Endometrial microvascular endothelial cells (primary cell): ENCODE measurements around the gene FAM186B. TPM values are rescaled to one million over a fixed set of nuclear protein-coding genes. Genes with fewer than 3 reads are reported as not detected.

ENCODE experiments used
- in situ Hi-C: cut with HindIII; loops from 2 replicates; pipeline ENCODE4 v1.10.0; 2017; ENCODE audit warnings: low sequenced_read_pairs, low pct_unique_long_range_greater_than_20kb; ENCODE audit errors: inconsistent ontology term
- total RNA-seq: library from RNA; depleted of rRNA; stranded (reverse); fragments of >200 nt; gene quantifications from one replicate; pipeline ENCODE4 v1.2.3, GENCODE V29; 2015; ENCODE audit errors: inconsistent ontology term

Gene FAM186B
- total RNA-seq, 1 donor from 2014 or later, result not detected

DNA sequence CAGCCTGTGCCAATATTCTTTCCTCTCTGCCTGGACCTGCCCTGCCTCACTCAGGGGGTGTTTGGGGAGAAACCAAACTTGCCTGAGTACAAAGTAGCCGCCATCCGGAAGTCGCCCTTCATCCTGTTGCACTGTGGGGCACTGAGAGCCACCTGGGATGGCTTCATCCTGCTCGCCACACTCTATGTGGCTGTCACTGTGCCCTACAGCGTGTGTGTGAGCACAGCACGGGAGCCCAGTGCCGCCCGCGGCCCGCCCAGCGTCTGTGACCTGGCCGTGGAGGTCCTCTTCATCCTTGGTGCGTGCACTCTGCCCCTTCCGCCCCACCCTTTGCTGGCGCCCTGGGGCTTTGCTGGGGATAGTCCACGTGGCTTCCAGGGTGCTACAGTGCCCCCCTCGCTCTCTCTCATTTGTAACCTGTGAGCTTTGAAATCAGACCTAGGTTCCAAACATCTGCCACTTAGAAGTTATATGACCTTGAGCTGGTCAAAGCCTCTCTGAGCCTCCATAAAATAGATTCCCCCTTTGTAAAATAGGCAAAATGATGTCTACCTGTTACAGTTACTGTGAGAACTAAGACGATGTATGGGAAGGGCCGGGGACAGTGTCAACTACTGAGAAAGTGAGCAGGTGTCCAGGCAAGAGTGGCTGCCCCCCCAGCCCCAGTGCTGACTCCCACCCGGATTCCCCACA is 62.1 kb downstream of the FAM186B start:
- in situ Hi-C loops, result no loop called here

DNA sequence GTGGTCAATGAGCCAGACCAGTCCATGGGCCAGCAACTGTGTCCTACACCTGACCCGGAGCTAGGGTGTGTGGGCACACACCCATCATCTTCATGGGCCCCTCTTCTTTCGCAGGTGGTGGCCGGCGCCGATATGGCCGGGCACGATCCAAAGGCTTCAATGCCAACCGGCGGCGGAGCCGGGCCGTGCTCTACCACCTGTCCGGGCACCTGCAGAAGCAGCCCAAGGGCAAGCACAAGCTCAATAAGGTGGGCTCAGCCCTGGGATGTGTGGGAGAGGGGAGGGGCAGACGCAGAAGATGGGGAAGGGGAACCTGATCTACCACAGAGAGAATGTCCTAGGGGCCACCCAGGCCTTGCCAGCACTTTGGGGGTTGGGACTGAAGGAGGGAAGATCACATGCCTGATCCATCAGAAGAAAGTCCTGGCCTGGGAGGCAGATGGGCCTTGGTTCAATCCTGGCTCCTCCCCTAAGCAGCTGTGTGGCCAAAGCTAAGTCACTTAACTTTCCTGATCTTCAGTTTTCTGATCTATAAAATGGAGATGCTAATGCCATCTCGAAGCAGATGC is 62.8 kb downstream of the FAM186B start:
- in situ Hi-C loops, result no loop called here

DNA sequence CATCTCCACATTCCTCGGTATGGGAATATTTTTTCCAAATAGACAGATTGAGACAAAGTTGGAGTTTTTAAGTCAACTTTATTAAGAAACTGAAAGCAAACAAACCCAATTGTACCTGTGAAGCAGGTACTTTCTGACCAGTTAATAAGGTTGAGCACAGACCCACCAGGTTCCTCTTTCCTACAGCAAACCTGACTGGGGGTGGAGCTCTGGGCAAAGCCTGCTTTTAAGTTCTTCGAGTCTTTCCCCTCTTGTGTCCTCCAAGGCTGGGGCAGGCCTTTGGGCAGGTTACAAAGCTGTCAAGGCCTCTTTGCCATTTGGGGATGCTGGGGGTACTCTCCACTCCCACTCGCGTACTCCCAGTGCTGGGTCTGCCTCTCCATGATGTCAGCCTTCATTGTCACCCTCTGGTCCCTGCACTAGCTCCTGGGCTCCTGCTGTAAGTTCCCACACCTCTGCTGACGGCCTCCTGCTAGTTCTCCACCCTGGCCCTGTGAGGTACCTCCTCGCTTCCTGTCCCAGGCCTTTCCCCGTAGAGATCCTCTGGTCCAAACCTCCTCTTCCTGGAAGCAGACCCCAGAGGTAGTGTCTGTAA is 63.4 kb downstream of the FAM186B start:
- in situ Hi-C loops, result no loop called here

DNA sequence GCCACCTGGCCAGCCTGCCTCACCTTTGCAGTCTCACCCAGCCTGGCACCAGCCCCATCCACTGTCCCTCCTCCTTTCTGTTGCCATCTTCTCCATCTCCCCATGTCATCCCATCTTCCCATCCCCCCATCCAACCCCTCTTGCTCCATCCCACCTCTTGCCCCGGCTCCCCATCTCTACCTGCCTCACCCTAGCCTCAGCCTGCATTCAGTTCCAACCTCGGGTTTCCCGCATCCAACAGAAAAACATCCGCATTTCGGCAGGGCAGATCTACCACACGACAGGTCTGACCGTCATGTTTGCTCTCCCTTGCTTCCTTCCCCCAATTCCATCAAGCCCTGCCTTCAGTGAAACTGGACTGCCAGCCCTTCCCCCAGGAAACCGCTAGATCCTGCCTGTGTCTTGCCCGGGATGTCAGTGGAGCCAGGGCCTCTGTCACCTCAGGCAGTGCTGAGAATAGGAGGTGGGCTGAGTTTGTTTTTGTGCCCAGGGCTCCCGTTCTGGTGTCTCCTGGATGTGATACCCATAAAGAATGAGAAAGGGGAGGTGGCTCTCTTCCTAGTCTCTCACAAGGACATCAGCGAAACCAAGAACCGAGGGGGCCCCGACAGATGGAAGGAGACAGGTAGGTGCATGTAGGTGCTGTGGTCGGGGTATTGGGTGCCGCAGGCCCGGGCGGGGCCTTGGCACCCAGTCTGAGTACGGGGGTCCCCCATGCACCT is 64.1 kb downstream of the FAM186B start:
- in situ Hi-C loops, result no loop called here

DNA sequence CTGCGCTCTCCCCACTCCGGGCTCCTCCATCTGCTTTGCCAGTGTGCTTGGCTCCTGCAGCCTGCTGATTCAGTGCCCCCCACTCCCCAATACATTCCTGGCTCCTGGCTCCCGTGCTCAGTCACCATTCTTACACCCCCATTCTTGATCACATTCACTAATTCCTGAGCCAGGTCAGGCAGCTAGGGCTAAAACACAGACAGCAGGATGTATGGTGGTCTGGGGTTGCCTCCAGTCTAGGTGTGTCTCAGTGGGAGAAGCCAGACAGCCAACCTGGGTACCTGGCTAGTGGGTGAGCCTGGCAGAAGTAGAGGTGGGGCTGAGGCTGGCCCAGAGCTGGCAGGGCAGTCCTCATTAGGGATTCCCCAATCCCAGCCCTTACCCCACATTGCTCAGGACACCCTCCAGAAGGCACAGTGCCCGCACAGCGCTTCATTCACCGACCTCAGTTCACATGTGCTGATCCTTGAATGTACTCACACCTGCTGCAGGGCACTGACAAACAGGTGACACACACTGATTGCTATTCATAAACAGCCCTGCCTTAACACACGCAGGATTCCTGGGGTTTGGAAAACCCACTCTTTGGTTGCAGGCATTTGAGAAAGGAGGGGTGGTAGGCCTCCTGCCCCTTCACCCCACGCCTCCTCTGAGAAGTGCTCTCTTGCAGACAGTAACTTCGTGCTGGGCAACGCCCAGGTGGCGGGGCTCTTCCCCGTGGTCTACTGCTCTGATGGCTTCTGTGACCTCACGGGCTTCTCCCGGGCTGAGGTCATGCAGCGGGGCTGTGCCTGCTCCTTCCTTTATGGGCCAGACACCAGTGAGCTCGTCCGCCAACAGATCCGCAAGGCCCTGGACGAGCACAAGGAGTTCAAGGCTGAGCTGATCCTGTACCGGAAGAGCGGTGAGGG is 65.0 kb downstream of the FAM186B start:
- in situ Hi-C loops, result no loop called here

DNA sequence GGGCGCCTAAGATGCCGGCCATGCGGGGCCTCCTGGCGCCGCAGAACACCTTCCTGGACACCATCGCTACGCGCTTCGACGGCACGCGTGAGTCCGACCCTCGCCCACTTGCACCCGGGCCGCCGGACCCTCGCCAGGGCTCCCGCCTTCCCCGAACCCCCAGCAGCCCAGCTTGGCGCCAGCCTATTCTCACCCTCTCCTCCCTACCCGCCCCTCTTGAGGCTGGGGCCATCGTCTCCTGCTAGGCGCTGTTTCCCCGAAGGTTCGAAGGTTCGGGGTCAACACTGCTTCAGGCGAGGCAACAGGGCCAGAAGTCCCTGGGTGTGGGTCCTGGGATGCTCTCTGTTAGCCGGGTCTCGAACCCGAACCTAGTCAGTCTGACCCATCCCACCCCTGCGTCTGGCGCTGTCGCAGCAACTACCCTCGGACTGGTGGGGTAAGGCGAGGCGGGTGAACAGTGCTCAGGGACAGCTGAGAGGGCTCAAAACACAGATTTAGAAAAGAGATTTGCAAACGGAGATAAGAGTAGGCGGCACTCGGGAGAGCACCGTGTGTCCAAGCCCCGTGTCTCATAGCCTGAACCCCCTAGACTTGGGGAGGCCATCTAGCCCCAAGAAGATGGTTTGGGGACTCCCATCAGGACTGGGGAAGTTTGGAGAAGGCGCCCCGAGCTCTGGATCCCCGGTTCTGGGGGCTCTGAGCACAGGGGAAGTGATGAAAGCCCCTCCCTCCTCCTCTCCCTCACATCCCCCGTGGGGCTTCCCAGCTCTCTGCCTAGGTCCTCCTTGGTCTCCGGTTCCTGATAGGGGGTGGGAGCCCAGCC is 65.8 kb downstream of the FAM186B start:
- in situ Hi-C loops, result no loop called here

DNA sequence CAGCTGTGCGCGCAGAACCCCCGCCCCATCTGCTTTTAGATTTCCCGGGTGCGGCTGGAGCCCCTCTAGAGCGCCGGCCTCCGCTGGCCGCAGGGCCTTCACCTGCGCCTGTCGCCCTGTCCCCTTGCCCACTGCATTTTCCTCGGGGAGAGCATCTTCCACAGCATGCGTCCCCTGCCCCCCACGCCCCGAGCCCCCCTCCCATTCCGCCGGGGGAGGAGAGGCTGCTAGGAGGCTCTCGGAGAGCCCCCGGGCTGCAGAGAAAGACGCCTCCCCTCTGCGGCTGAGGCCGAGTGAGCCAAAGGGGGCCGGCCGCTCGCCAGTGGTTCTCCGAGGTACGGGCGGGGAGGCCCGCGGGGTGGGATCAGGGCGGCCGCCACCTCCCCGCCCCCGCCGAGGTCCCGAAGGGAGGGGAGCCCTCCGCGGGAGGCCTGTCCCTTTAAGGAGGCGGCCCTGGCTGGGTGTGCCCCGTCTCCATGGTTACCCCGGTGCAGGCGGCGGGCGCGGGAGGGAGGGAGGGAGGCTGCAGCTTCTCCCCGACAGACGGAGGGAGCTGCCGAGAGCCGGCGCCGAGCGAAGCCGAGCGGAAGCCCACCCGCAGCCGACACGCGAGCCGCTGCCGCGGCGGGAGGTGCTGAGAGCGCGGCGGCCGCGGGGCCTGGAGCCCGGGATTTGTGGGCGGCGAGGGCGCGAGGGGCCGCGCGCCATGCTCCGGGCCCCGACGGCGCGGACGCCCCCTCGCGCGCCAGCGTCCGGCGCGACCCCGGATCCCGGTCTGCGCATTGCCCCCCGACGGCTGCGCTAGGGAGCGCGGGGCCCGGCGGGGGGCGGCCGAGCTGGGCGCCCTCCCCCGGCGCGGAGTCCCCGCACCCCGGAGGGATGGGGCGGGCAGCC is 66.7 kb downstream of the FAM186B start, which contains the start of gene KCNH3:
Gene KCNH3 (plus strand): TSS at position 521 of the 894 bp plus-strand sequence. CDS start 387 bp downstream, outside the sequence.
- in situ Hi-C loops, result no loop called here

DNA sequence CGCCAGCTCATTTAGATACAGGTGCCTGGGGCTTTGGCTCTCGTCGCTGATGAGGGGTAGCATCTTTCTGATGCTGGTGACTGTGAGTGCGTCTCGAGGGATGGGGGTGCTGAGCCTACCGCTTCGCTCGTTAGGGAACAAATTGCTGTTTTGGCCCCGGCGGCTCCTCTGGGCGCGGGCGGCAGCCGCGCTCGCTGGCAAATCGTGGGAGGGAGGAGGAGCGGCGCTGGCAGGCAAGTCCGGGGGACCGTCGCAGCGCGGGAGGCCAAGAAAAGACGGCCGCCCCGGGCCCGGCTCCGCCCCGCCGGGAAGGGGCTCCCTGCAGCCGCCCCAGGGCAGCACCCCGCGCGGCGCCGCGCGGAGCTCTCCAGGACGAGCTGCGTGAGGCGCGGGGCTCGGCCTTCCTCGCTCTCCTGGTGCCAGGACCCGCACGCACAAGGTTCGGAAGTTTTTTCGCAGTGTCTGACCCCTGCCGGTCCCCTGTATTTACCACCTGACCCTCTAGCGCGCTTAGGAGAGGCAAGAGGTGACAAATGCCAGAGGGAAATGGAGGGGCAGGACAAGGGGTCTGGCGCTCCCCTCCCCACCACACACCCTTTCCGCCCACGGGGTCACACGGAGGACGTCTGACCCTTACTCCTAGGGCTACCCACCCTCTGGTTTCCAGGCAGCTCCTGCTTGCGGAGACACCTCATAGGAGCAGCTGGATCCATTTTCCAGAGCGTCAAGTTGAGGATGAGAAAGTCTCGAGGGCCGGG is 67.5 kb downstream of the FAM186B start:
- in situ Hi-C loops, result no loop called here

Other genes with a start within 250 kb of the FAM186B start
- 65.6 TPM for gene SPATS2, start 238.2 kb downstream of the FAM186B start, total RNA-seq
- gene KCNH3, start 66.6 kb downstream of the FAM186B start, total RNA-seq, result 0.09 TPM
- 105 TPM for gene MCRS1, start 37.5 kb downstream of the FAM186B start, total RNA-seq
- gene PRPF40B, start 17.9 kb upstream of the FAM186B start, total RNA-seq, result 7.2 TPM
- gene FMNL3, start 101.8 kb upstream of the FAM186B start, total RNA-seq, result 46.6 TPM
- 415 TPM for gene TMBIM6, start 135.9 kb upstream of the FAM186B start, total RNA-seq
- gene NCKAP5L, start 222.8 kb upstream of the FAM186B start, total RNA-seq, result 18.3 TPM
- 3.4 TPM for gene BCDIN3D, start 237.5 kb upstream of the FAM186B start, total RNA-seq